Measurements from ENCODE around the gene MYL3.

Gene MYL3

DNA sequence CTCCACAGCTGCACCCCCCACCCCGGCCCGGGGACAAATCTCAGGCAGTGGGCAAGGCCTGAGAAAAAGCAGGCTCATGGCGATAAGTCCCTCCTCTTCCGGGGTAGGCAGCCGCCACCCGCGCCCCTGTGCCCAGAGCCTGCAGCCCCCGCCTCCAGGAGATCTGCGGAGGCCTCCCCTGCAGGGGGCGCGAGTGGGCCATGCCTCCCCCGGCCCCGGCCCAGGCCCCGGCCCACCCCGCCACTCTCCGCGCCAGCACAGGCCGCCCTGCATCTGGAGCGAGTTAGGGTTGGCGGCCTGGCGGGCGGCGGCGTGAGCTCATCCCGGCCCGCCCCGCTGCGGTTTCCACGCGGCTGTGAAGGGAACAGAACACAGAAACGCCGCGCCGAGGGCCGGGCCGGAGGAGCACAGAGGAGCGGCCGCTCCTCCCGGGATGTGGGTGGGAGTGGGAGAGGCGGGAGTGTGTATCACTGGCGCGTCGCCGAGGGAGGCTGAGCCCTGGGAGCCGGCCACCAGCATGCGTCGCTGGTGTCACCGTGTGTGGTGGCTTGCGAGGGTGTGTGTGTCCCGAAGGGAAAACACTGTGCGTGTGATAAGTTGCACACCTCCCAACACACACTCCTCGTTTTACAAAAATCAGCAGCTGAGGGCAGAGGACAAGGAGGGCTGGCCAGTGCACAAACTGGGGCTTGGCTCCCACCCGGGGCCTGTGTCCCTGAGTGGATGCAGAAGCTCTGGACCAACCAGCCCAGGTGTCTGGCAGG, 17.2 kb downstream of the MYL3 start:
- H3K4me1 ChIP-seq (ENCODE audit: insufficient read depth, low read length): 0 out of 2 replicates have a peak, but pooled peaks cover 8% of the 10 kb centered on the region
- peak overlapping the region; percentile 76 for H3K9ac ChIP-seq (ENCODE audit: low read depth, low read length)
- no peaks in the 10 kb centered on the region for H3K36me3 ChIP-seq (ENCODE audit: insufficient read depth, low read length)
- peaks cover 7% of the 10 kb centered on the region for H3K9me3 ChIP-seq (ENCODE audit: insufficient read depth, low read depth, low read length)
- H3K27me3 ChIP-seq (ENCODE audit: insufficient read depth, low read length): peaks cover 8% of the 10 kb centered on the region
- peak overlapping the region; percentile 62 for H3K4me3 ChIP-seq (ENCODE audit: low read length)
- 68% methylated on average over 53 of the region's 53 CpGs for WGBS
- H3K27ac ChIP-seq (ENCODE audit: low read depth, low read length): peak overlapping the region; percentile 26; the same call in 1 of the 2 replicates

DNA sequence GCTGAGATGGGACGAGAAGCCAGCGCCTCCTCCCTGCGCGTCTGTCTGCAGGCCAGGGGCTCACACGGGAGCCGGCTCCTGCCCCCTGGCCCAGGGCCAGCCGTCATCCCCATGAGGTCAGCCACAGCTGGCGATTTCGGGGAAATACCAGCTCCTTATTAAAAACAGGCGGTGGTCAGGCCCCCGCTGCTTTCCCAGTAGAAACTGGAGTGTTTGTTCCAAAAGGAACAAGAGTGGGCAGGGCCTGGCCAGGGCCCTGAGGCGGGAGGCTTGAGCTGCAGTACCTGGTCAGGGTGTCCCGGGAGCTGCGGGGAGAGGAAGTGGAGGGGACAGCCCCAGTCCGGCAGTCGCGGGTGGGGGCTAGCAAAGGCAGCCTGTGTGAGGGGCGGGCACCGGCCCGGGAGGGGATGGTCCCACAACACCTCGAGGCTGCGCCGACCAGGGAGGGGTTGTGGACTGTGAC, 17.8 kb downstream of the MYL3 start:
- WGBS: 46% methylated on average over 23 of the region's 23 CpGs
- Histone ChIP-seq H3K27ac (ENCODE audit: low read depth, low read length) (peak overlapping the region; percentile 26; the same call in 1 of the 2 replicates), H3K4me3 (ENCODE audit: low read length) (peak overlapping the region; percentile 62)

DNA sequence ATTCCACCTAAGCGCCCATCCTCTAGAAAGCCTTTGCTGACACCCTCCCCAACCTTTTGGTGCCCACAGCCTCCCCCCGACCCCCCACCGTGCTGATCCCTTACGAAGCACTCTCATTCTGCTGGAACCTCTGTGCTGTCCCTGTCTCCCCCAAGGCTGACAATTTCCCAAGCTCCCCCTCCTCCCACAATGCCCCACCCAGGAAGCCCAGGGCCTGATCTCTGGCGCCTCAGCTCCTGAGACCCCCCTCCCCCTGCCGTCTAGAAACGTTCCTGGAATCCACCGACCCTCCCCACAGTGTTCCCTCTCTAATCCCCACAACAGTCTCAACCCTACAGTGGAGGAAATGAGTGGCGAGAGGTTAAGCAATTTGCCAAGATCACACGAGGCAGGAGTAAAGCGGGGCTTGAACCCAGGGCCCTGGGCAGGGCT, 18.3 kb downstream of the MYL3 start:
- WGBS: 52% methylated on average over 11 of the region's 11 CpGs
- H3K4me1 ChIP-seq (ENCODE audit: insufficient read depth, low read length): 0 out of 2 replicates have a peak, but pooled peaks cover 8% of the 10 kb centered on the region
- H3K27me3 ChIP-seq (ENCODE audit: insufficient read depth, low read length): peaks cover 8% of the 10 kb centered on the region
- H3K36me3 ChIP-seq (ENCODE audit: insufficient read depth, low read length): no peaks in the 10 kb centered on the region
- peak overlapping the region; percentile 76 for H3K9ac ChIP-seq (ENCODE audit: low read depth, low read length)
- no peak overlapping the region for H3K27ac ChIP-seq (ENCODE audit: low read depth, low read length)
- peaks cover 16% of the 10 kb centered on the region for H3K9me3 ChIP-seq (ENCODE audit: insufficient read depth, low read depth, low read length)
- peak overlapping the region; percentile 62 for H3K4me3 ChIP-seq (ENCODE audit: low read length)

More for the DNA sequence above, 17.8 kb downstream of the MYL3 start:
- Histone ChIP-seq H3K4me1 (ENCODE audit: insufficient read depth, low read length) (0 out of 2 replicates have a peak, but pooled peaks cover 8% of the 10 kb centered on the region), H3K36me3 (ENCODE audit: insufficient read depth, low read length) (no peaks in the 10 kb centered on the region), H3K9ac (ENCODE audit: low read depth, low read length) (peak overlapping the region; percentile 76), H3K9me3 (ENCODE audit: insufficient read depth, low read depth, low read length) (peaks cover 13% of the 10 kb centered on the region), H3K27me3 (ENCODE audit: insufficient read depth, low read length) (peaks cover 8% of the 10 kb centered on the region)

DNA sequence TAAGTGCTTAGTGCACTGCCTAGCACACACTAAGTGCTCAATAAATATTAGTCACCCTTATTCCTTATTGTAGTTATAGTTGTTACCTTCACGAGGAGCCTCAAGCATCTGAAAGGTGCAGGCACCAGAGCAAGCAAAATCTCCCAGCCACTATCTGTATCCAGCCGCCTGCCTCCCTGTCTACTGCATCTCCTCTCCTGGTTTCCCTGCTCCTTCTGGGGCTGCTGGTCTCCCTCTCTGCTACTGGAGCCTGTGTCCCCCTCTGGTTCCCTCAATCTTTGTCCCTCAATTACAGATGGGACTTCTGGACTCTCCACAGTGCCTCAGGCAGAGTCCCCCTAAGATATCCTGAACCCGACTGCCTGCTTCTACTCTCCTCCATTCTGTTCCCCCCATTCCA, 18.8 kb downstream of the MYL3 start:
- Histone ChIP-seq H3K27me3 (ENCODE audit: insufficient read depth, low read length) (peaks cover 8% of the 10 kb centered on the region), H3K27ac (ENCODE audit: low read depth, low read length) (no peak overlapping the region), H3K9me3 (ENCODE audit: insufficient read depth, low read depth, low read length) (peaks cover 18% of the 10 kb centered on the region), H3K9ac (ENCODE audit: low read depth, low read length) (no peak overlapping the region), H3K4me1 (ENCODE audit: insufficient read depth, low read length) (0 out of 2 replicates have a peak, but pooled peaks cover 8% of the 10 kb centered on the region), H3K36me3 (ENCODE audit: insufficient read depth, low read length) (no peaks in the 10 kb centered on the region), H3K4me3 (ENCODE audit: low read length) (no peak overlapping the region)
- 91% methylated on average over 3 of the region's 3 CpGs for WGBS

DNA sequence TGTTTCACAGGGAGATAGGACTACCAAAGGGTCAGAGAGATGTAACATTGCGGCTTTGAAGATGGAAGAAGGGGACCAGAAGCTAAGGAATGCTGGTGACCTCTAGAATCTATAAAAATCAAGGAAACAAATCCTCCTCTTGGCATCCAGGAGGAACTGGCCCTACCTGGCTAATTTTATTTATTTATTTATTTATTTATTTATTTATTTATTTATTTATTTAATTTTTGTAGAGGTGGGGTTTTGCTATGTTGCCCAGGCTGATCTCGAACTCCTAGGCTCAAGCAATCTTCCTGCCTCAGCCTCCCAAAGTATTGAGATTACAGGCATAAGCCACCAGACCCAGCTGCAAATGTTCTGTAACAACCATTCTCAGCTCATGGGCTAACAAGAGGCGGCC, 19.7 kb downstream of the MYL3 start:
- H3K27ac ChIP-seq (ENCODE audit: low read depth, low read length): no peak overlapping the region
- WGBS: 92% methylated on average over 3 of the region's 3 CpGs
- H3K36me3 ChIP-seq (ENCODE audit: insufficient read depth, low read length): no peaks in the 10 kb centered on the region
- peaks cover 26% of the 10 kb centered on the region for H3K9me3 ChIP-seq (ENCODE audit: insufficient read depth, low read depth, low read length)
- no peak overlapping the region for H3K9ac ChIP-seq (ENCODE audit: low read depth, low read length)
- H3K4me1 ChIP-seq (ENCODE audit: insufficient read depth, low read length): 0 out of 2 replicates have a peak, but pooled peaks cover 8% of the 10 kb centered on the region
- H3K4me3 ChIP-seq (ENCODE audit: low read length): no peak overlapping the region
- peaks cover 8% of the 10 kb centered on the region for H3K27me3 ChIP-seq (ENCODE audit: insufficient read depth, low read length)

DNA sequence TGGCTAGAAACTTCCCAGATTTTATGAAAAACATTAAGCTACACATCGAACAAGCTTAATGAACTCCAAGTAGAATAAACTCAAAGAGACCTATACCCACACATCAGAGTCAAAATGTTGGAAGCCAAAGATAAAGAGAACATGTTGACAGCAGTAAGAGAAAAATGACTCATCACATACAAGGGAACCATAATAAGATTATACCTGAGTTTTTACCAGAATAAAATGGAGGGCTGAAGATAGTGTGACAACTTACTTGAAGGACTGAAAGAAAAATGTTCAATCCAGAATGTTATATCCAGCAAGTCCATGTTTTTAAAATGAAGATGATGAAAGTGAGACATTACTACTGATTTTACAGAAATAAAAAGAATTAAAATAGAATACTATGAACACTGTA, 22.8 kb downstream of the MYL3 start:
- Histone ChIP-seq H3K27ac (ENCODE audit: low read depth, low read length) (no peak overlapping the region), H3K36me3 (ENCODE audit: insufficient read depth, low read length) (no peaks in the 10 kb centered on the region), H3K4me1 (ENCODE audit: insufficient read depth, low read length) (0 out of 2 replicates have a peak, but pooled peaks cover 7% of the 10 kb centered on the region), H3K9me3 (ENCODE audit: insufficient read depth, low read depth, low read length) (peaks cover 39% of the 10 kb centered on the region), H3K27me3 (ENCODE audit: insufficient read depth, low read length) (no peaks in the 10 kb centered on the region), H3K9ac (ENCODE audit: low read depth, low read length) (no peak overlapping the region), H3K4me3 (ENCODE audit: low read length) (no peak overlapping the region)
- 82% methylated on average over 1 of the region's 1 CpG for WGBS

DNA sequence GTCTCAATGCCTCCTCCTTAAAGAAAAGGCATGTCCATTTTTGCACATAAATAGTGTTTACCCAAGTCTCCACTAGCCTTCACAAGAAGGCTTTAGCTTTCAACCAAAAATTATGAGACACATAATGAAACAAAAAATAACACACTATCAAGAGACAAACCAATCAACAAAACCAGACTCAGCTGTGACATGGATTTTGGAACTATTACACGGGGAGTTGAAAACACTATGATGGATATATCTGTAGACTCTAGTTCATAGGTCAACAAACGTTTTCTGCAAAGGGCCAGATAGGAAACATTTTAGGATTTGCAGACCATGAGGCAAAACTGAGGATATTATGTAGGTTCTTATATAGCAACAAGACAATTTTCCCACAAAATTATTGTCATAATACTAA, 24.9 kb downstream of the MYL3 start:
- 90% methylated on average over 2 of the region's 2 CpGs for WGBS
- H3K9me3 ChIP-seq (ENCODE audit: insufficient read depth, low read depth, low read length): peaks cover 39% of the 10 kb centered on the region
- no peaks in the 10 kb centered on the region for H3K27me3 ChIP-seq (ENCODE audit: insufficient read depth, low read length)
- H3K36me3 ChIP-seq (ENCODE audit: insufficient read depth, low read length): no peaks in the 10 kb centered on the region
- no peak overlapping the region for H3K27ac ChIP-seq (ENCODE audit: low read depth, low read length)
- no peak overlapping the region for H3K4me3 ChIP-seq (ENCODE audit: low read length)
- H3K9ac ChIP-seq (ENCODE audit: low read depth, low read length): no peak overlapping the region
- H3K4me1 ChIP-seq (ENCODE audit: insufficient read depth, low read length): no peaks in the 10 kb centered on the region

DNA sequence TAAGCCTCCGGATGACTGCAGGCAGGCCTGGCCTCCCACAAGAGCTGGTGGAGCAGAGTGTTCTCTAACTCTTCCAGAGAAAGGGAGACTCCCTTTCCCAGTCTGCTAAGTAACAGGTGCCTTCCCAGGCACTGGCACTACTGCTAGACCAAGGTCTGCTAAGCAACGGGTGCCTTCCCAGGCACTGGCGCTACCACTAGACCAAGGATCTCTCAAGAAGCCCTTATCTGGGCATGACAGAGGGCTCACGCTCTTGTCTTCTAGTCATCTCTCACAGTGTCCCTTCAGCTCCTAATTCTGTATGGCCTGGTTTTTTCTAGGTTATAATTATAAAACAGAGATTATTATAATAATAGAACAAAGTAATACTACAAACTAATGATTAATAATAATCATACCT, 27.8 kb downstream of the MYL3 start:
- Histone ChIP-seq H3K9me3 (ENCODE audit: insufficient read depth, low read depth, low read length) (peaks cover 26% of the 10 kb centered on the region), H3K4me1 (ENCODE audit: insufficient read depth, low read length) (no peaks in the 10 kb centered on the region), H3K9ac (ENCODE audit: low read depth, low read length) (no peak overlapping the region), H3K36me3 (ENCODE audit: insufficient read depth, low read length) (no peaks in the 10 kb centered on the region), H3K27me3 (ENCODE audit: insufficient read depth, low read length) (no peaks in the 10 kb centered on the region), H3K4me3 (ENCODE audit: low read length) (no peak overlapping the region), H3K27ac (ENCODE audit: low read depth, low read length) (no peak overlapping the region)
- WGBS: 90% methylated on average over 4 of the region's 4 CpGs

DNA sequence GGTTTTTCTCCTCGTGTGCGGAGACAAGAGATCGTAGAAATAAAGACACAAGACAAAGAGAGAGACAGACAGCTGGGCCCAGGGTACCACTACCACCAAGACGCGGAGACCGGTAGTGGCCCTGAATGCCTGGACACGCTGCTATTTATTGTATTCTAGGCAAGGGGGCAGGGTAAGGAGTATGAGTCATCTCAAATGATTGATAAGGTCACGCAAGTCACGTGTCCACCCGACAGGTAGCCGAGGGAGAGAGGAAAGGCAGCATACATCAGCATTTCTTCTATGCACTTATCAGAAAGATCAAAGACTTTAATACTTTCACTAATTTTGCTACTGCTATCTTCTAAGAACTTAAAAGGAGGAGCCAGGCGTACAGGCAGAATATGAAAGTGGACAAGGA, 28.2 kb downstream of the MYL3 start:
- H3K27me3 ChIP-seq (ENCODE audit: insufficient read depth, low read length): no peaks in the 10 kb centered on the region
- H3K36me3 ChIP-seq (ENCODE audit: insufficient read depth, low read length): no peaks in the 10 kb centered on the region
- no peaks in the 10 kb centered on the region for H3K4me1 ChIP-seq (ENCODE audit: insufficient read depth, low read length)
- H3K27ac ChIP-seq (ENCODE audit: low read depth, low read length): no peak overlapping the region
- WGBS: 95% methylated on average over 12 of the region's 12 CpGs
- no peak overlapping the region for H3K9ac ChIP-seq (ENCODE audit: low read depth, low read length)
- peaks cover 23% of the 10 kb centered on the region for H3K9me3 ChIP-seq (ENCODE audit: insufficient read depth, low read depth, low read length)
- H3K4me3 ChIP-seq (ENCODE audit: low read length): no peak overlapping the region

DNA sequence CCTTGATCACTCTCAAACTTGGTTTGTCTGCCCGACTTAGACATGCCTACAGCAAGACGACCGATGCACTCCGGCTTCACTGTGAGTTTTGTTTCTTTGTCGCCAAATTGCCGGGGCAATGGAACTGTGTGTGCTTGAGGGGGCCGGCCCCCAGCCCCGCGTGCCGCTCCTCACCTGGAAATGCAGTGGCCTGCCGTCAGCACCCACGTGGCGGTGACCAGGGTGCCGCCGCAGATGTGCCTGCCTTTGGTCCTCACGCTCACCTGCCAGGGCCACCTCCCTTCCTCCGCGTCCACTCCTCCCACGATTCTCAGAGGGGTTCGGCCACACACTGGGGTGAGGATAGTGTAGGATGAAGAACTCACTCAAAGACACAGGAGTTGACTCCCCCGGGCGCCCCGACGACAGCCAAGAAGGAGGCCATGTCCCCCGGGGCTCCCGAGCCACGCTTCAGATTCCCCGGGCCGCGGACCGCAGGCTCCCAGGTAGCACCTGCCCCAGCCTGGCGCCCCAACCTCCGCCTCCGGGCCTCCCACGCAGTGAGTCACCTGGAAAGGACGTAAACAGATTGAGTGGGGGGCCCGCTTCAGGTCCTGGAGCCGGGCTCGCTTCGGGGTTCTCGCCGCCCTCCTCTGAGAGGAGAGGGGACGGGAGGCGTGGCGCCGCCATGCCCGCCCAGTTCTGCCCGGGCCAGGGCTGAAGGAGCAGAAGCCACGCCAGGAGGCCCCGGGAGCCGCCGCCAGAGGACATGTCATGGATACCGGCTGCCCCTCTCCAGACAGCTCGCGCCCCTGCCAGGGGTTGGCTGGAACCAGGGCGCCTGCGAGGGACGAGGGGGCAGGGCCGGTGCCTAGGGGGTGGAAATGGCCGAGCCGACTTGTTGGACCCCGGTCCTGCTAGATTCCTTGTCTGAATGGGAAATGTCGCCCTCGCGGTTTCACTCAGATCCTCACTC, 29.6 kb downstream of the MYL3 start:
- 95% methylated on average over 65 of the region's 65 CpGs for WGBS
- no peaks in the 10 kb centered on the region for H3K27me3 ChIP-seq (ENCODE audit: insufficient read depth, low read length)
- no peak overlapping the region for H3K4me3 ChIP-seq (ENCODE audit: low read length)
- H3K27ac ChIP-seq (ENCODE audit: low read depth, low read length): no peak overlapping the region
- no peaks in the 10 kb centered on the region for H3K36me3 ChIP-seq (ENCODE audit: insufficient read depth, low read length)
- H3K9ac ChIP-seq (ENCODE audit: low read depth, low read length): no peak overlapping the region
- H3K4me1 ChIP-seq (ENCODE audit: insufficient read depth, low read length): no peaks in the 10 kb centered on the region
- H3K9me3 ChIP-seq (ENCODE audit: insufficient read depth, low read depth, low read length): peaks cover 14% of the 10 kb centered on the region

DNA sequence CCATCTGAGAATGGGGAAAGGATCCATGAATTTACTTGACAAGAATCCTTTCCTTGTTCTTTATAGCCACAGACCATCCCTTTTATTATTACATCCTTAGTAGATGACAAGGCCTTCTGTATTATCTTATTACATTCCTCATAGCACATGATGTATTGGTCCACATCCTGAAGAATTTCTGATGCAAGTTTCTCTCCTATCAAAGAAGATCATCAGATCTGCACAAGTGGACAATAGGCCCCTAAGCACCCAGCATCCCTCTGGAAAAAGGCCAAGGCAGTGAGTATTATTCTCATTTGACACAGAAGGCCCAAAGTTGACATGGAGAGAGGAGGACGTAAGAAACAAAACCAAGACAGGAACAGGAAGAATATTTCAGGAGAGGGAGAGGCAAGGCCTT, 31.4 kb downstream of the MYL3 start:
- 89% methylated on average over 1 of the region's 1 CpG for WGBS
- Histone ChIP-seq H3K9ac (ENCODE audit: low read depth, low read length) (no peak overlapping the region), H3K9me3 (ENCODE audit: insufficient read depth, low read depth, low read length) (0 out of 2 replicates have a peak, but pooled peaks cover 2% of the 10 kb centered on the region), H3K27ac (ENCODE audit: low read depth, low read length) (no peak overlapping the region), H3K4me1 (ENCODE audit: insufficient read depth, low read length) (no peaks in the 10 kb centered on the region), H3K36me3 (ENCODE audit: insufficient read depth, low read length) (no peaks in the 10 kb centered on the region), H3K27me3 (ENCODE audit: insufficient read depth, low read length) (no peaks in the 10 kb centered on the region), H3K4me3 (ENCODE audit: low read length) (no peak overlapping the region)

Measured in HUES64 (cell line).